T-cell (primary cell): ENCODE results near the gene UBR1. TPM values are rescaled to one million over a fixed set of nuclear protein-coding genes. Genes with fewer than 3 reads are reported as not detected.

Source experiments
- ATAC-seq, 4 experiments: fragments of 200-7000 bp in 3 of 4; fragments of 150-1000 bp in 1 of 4; cut with Tn5 transposase; replicated peaks in 1 of 4; 1 replicate in 3 of 4; 2 replicates in 1 of 4; pipeline ENCODE4 v1.10.0; 2021; ENCODE audit warnings: moderate library complexity in 3 of 4, mild to moderate bottlenecking in 2 of 4, moderate number of reproducible peaks in 1 of 4
- CTCF ChIA-PET, 2 donors: fragments of 300-600 bp; sonication (Branson Sonifier 250); formaldehyde crosslinking; loops; one replicate each; lab custom pipeline; 2022; ENCODE audit warnings: antibody characterized with exemption in 2 of 2; lab: Charles Lee
- POLR2A ChIA-PET, 2 donors: fragments of 300-600 bp; sonication (Branson Sonifier 250); formaldehyde crosslinking; loops; one replicate each; lab custom pipeline; 2022; ENCODE audit warnings: antibody characterized with exemption in 2 of 2; lab: Charles Lee
- DNase-seq, 35 experiments: peaks; one replicate each; pipeline versions ENCODE4 v3.0.0 to v3.0.0-alpha.2; 2013 to 2023
- H3K27ac ChIP-seq: one replicate; pipeline ENCODE4 v1.5.1; 2013; ENCODE audit warnings: low read length
- H3K27me3 ChIP-seq, 2 experiments: replicated peaks in 1 of 2; 1 replicate in 1 of 2; 2 replicates in 1 of 2; pipeline versions ENCODE4 v1.6.1 to v1.7.0; 2013; ENCODE audit warnings: low read length in 1 of 2, mixed read lengths in 1 of 2; ENCODE audit not compliant: control insufficient read depth in 2 of 2, insufficient read depth in 2 of 2; ENCODE audit errors: extremely low read depth in 1 of 2
- H3K36me3 ChIP-seq, 2 donors: 1 replicate in 1 of 2; 2 replicates in 1 of 2; pipeline versions ENCODE4 v1.6.1 to v1.7.0; 2013; ENCODE audit warnings: low read length in 1 of 2; ENCODE audit not compliant: control insufficient read depth in 2 of 2, insufficient read depth in 1 of 2; ENCODE audit errors: extremely low read depth in 1 of 2
- H3K4me1 ChIP-seq, 2 experiments: 1 replicate in 1 of 2; 2 replicates in 1 of 2; pipeline versions ENCODE4 v1.6.1 to v1.7.0; 2013; ENCODE audit warnings: low read length in 2 of 2, mixed read lengths in 1 of 2; ENCODE audit not compliant: insufficient read depth in 2 of 2, control insufficient read depth in 1 of 2; ENCODE audit errors: extremely low read depth in 1 of 2
- H3K4me3 ChIP-seq, 2 donors: 1 replicate in 1 of 2; 2 replicates in 1 of 2; pipeline versions ENCODE4 v1.5.1 to v1.7.0; 2013; ENCODE audit warnings: mild to moderate bottlenecking in 2 of 2, low read length in 1 of 2, moderate library complexity in 1 of 2; ENCODE audit not compliant: control insufficient read depth in 1 of 2; ENCODE audit errors: extremely low read depth in 1 of 2
- H3K9me3 ChIP-seq: 2 replicates; pipeline ENCODE4 v1.7.0; 2013
- H3K27ac Mint-ChIP-seq, 2 donors: one replicate each; pipeline ENCODE4 v1.8.0; 2020 to 2021; ENCODE audit warnings: mild to moderate bottlenecking in 2 of 2, mixed read lengths in 2 of 2
- H3K27me3 Mint-ChIP-seq, 2 donors: one replicate each; pipeline ENCODE4 v1.8.0; 2021 to 2022; ENCODE audit warnings: mixed read lengths in 2 of 2
- H3K36me3 Mint-ChIP-seq: one replicate; pipeline ENCODE4 v1.8.0; 2021; ENCODE audit warnings: mixed read lengths
- H3K4me1 Mint-ChIP-seq, 3 donors: one replicate each; pipeline ENCODE4 v1.8.0; 2020 to 2022; ENCODE audit warnings: mixed read lengths in 3 of 3, mild to moderate bottlenecking in 1 of 3
- H3K4me3 Mint-ChIP-seq, 3 donors: one replicate each; pipeline ENCODE4 v1.8.0; 2020 to 2022; ENCODE audit warnings: mild to moderate bottlenecking in 3 of 3, mixed read lengths in 3 of 3, moderate library complexity in 3 of 3
- H3K9me3 Mint-ChIP-seq, 3 donors: one replicate each; pipeline ENCODE4 v1.8.0; 2020 to 2022; ENCODE audit warnings: mixed read lengths in 3 of 3
- WGBS: methylation state at CpG from one replicate; pipeline ENCODE4 v1.1.5; 2013; ENCODE audit warnings: missing lambda C conversion rate; ENCODE audit not compliant: insufficient coverage; 5-methylcytosine and 5-hydroxymethylcytosine counted together
- total RNA-seq, 35 experiments: library from RNA in 6 of 35; stranded (reverse) in 6 of 35; fragments of 120-200 nt in 1 of 35; gene quantifications; one replicate each; pipeline versions ENCODE4 v1.2.1 to v1.2.4 and lab custom pipeline; 2013 to 2026

The UBR1 gene
- total RNA-seq, 5 donors from 2014 or later (not counting 1 experiment from before 2014, with no cell fraction given): 35.0 to 55.6 (median 41.0) TPM

GRCh38 chr15:43118829-43119228, 13.0 kb upstream of the UBR1 start:
- CTCF ChIA-PET: no interaction called here
- Mint-ChIP-seq H3K9me3 (no peaks in the 10 kb centered on the region), H3K36me3 (no peaks in the 10 kb centered on the region), H3K27ac (no peak overlapping the region), H3K4me1 (peaks cover 12 to 17% (median 14%) of the 10 kb centered on the region in 3 donors), H3K27me3 (peaks cover 0 to 15% of the 10 kb centered on the region in 2 donors), H3K4me3 (no peak overlapping the region)
- Histone ChIP-seq H3K36me3 (no peaks in the 10 kb centered on the region), H3K27ac (no peak overlapping the region), H3K4me1 (peaks cover 3 to 12% of the 10 kb centered on the region in 2 experiments), H3K4me3 (no peak overlapping the region), H3K27me3 (peaks cover 0 to 7% of the 10 kb centered on the region in 2 experiments), H3K9me3 (no peaks in the 10 kb centered on the region)
- DNase-seq (no peak), ATAC-seq (no peak)
- POLR2A ChIA-PET: interaction anchor here in 1 of 2 donors (0.5 kb wide), 1 partner anchor 13 kb away, joined by 7 read pairs; no protein-coding TSS in a partner anchor
- WGBS: no CpG with 5 or more reads among the region's 2 CpGs

GRCh38 chr15:43118286-43118685, 12.4 kb upstream of the UBR1 start:
- Mint-ChIP-seq H3K4me3 (no peak overlapping the region), H3K27ac (no peak overlapping the region), H3K27me3 (peaks cover 0 to 15% of the 10 kb centered on the region in 2 donors), H3K9me3 (no peaks in the 10 kb centered on the region), H3K4me1 (peaks cover 8 to 13% (median 11%) of the 10 kb centered on the region in 3 donors), H3K36me3 (no peaks in the 10 kb centered on the region)
- ATAC-seq (no peak), DNase-seq (no peak)
- no peak overlapping the region for H3K27ac ChIP-seq
- H3K27me3 ChIP-seq: peaks cover 0 to 7% of the 10 kb centered on the region in 2 experiments
- CTCF ChIA-PET: interaction anchor here in 1 of 2 donors (0.9 kb wide), 1 partner anchor 18 kb away, joined by 3 read pairs; no protein-coding TSS in a partner anchor
- H3K4me3 ChIP-seq: no peak overlapping the region
- H3K4me1 ChIP-seq: peaks cover 3 to 12% of the 10 kb centered on the region in 2 experiments
- no CpG with 5 or more reads among the region's 1 CpG for WGBS
- POLR2A ChIA-PET: no interaction called here
- H3K36me3 ChIP-seq: no peaks in the 10 kb centered on the region
- no peaks in the 10 kb centered on the region for H3K9me3 ChIP-seq

- POLR2A ChIA-PET: no interaction called here
- no peaks in the 10 kb centered on the region for H3K36me3 Mint-ChIP-seq
- Histone ChIP-seq H3K4me1 (peaks cover 2 to 4% of the 10 kb centered on the region in 2 experiments), H3K9me3 (no peaks in the 10 kb centered on the region), H3K36me3 (no peaks in the 10 kb centered on the region), H3K27ac (no peak overlapping the region), H3K27me3 (peaks cover 0 to 2% of the 10 kb centered on the region in 2 experiments), H3K4me3 (no peak overlapping the region)
- no peaks in the 10 kb centered on the region for H3K9me3 Mint-ChIP-seq
- CTCF ChIA-PET: interaction anchor here in 1 of 2 donors (0.6 kb wide), 1 partner anchor 704 kb away, joined by 6 read pairs; no protein-coding TSS in a partner anchor
- ATAC-seq (no peak), DNase-seq (no peak)
- no CpG with 5 or more reads among the region's 3 CpGs for WGBS
- no peak overlapping the region for H3K4me3 Mint-ChIP-seq
- H3K4me1 Mint-ChIP-seq: peaks cover 3 to 7% (median 4%) of the 10 kb centered on the region in 3 donors
- peaks cover 0 to 9% of the 10 kb centered on the region in 2 donors for H3K27me3 Mint-ChIP-seq
- no peak overlapping the region for H3K27ac Mint-ChIP-seq
Measured at GRCh38 chr15:43111354-43111753, 5.5 kb upstream of the UBR1 start.

GRCh38 chr15:43107751-43108150, 1.9 kb upstream of the UBR1 start:
- CTCF ChIA-PET: no interaction called here
- Histone ChIP-seq H3K36me3 (peaks cover 4 to 5% of the 10 kb centered on the region in 2 donors), H3K4me3 (no peak overlapping the region), H3K27ac (no peak overlapping the region), H3K27me3 (no peaks in the 10 kb centered on the region), H3K9me3 (no peaks in the 10 kb centered on the region), H3K4me1 (peaks cover 16 to 17% of the 10 kb centered on the region in 2 experiments)
- H3K4me3 Mint-ChIP-seq: no peak overlapping the region
- peaks cover 0 to 4% of the 10 kb centered on the region in 2 donors for H3K27me3 Mint-ChIP-seq
- DNase-seq (no peak), ATAC-seq (no peak)
- peaks cover 33 to 38% (median 35%) of the 10 kb centered on the region in 3 donors for H3K4me1 Mint-ChIP-seq
- no peak overlapping the region for H3K27ac Mint-ChIP-seq
- WGBS: no CpG with 5 or more reads among the region's 1 CpG
- H3K36me3 Mint-ChIP-seq: peaks cover 10% of the 10 kb centered on the region
- H3K9me3 Mint-ChIP-seq: no peaks in the 10 kb centered on the region
- POLR2A ChIA-PET: no interaction called here

GRCh38 chr15:43106486-43106829, 620 bp upstream of the UBR1 start:
- ChIA-PET POLR2A (interaction anchor here (0.6 to 1.1 kb wide), 10 partner anchors 10 to 223 kb away, joined by 3 to 5 read pairs (median 3); no protein-coding TSS in a partner anchor), CTCF (interaction anchor here in 1 of 2 donors (0.7 to 1.8 kb wide), 4 partner anchors 28 to 80 kb away, joined by 3 to 6 read pairs (median 4); no protein-coding TSS in a partner anchor)
- peaks cover 43 to 47% (median 44%) of the 10 kb centered on the region in 3 donors for H3K4me1 Mint-ChIP-seq
- Histone ChIP-seq H3K36me3 (peaks cover 4 to 5% of the 10 kb centered on the region in 2 donors), H3K27me3 (no peaks in the 10 kb centered on the region), H3K27ac (peak overlapping the region; percentile 94), H3K9me3 (no peaks in the 10 kb centered on the region), H3K4me3 (peak overlapping the region; percentile 72 to 80), H3K4me1 (peaks cover 18 to 19% of the 10 kb centered on the region in 2 experiments)
- DNase-seq (no peak), ATAC-seq (no peak)
- H3K27me3 Mint-ChIP-seq: peaks cover 0 to 4% of the 10 kb centered on the region in 2 donors
- WGBS: 36% methylated on average over 3 of the region's 7 CpGs
- peaks cover 20% of the 10 kb centered on the region for H3K36me3 Mint-ChIP-seq
- no peaks in the 10 kb centered on the region for H3K9me3 Mint-ChIP-seq
- H3K4me3 Mint-ChIP-seq: peak overlapping the region; percentile 86 to 98 (median 92)
- H3K27ac Mint-ChIP-seq: peak overlapping the region; percentile 98 to 99

- CTCF ChIA-PET: interaction anchor here in 1 of 2 donors (1.8 kb wide), 1 partner anchor 78 kb away, joined by 4 read pairs; no protein-coding TSS in a partner anchor
- Mint-ChIP-seq H3K4me3 (peak overlapping the region; percentile 86 to 98 (median 92)), H3K36me3 (peaks cover 30% of the 10 kb centered on the region), H3K4me1 (peaks cover 55 to 59% (median 57%) of the 10 kb centered on the region in 3 donors), H3K27me3 (peaks cover 0 to 4% of the 10 kb centered on the region in 2 donors), H3K9me3 (no peaks in the 10 kb centered on the region), H3K27ac (peak overlapping the region; percentile 98 to 99)
- peak overlapping the region; percentile 72 to 80 for H3K4me3 ChIP-seq
- no peaks in the 10 kb centered on the region for H3K27me3 ChIP-seq
- peak overlapping the region; percentile 94 for H3K27ac ChIP-seq
- DNase-seq: peak in 16 of 35 experiments; percentile 4 to 56 (median 26)
- H3K36me3 ChIP-seq: peaks cover 5 to 13% of the 10 kb centered on the region in 2 donors
- peak; percentile 37 to 43 (median 38) for ATAC-seq
- POLR2A ChIA-PET: interaction anchor here in 1 of 2 donors (0.6 kb wide), 1 partner anchor 38 kb away, joined by 4 read pairs; no protein-coding TSS in a partner anchor
- peaks cover 18 to 19% of the 10 kb centered on the region in 2 experiments for H3K4me1 ChIP-seq
- 24% methylated on average over 5 of the region's 11 CpGs for WGBS
- H3K9me3 ChIP-seq: no peaks in the 10 kb centered on the region
Measured at GRCh38 chr15:43105077-43105736, 631 bp downstream of the UBR1 start.
